Keratinocyte (primary cell): ENCODE results near the gene EPRS1. TPM values are rescaled to one million over a fixed set of nuclear protein-coding genes. Genes with fewer than 3 reads are reported as not detected.

Source experiments
- DNase-seq: peaks from one replicate; pipeline ENCODE4 v3.0.0-alpha.2; 2011; ENCODE audit warnings: low read depth, missing footprints, low spot score
- FAIRE-seq: peaks from 2 replicates; lab custom pipeline; 2011; peaks lifted over from hg19 to GRCh38; lab: Jason Lieb, UNC
- H2AFZ ChIP-seq: 2 replicates; pipeline ENCODE4 v1.6.0; 2012; ENCODE audit warnings: low read length, control low read depth, inconsistent platforms; ENCODE audit not compliant: control insufficient read depth
- H3K27ac ChIP-seq: 2 replicates; pipeline ENCODE4 v1.5.1; 2011; ENCODE audit warnings: low read length; ENCODE audit not compliant: control insufficient read depth, insufficient read depth
- H3K27me3 ChIP-seq: 3 replicates; pipeline ENCODE4 v1.6.0; 2011; ENCODE audit warnings: low read length; ENCODE audit not compliant: control insufficient read depth, insufficient read depth; ENCODE audit errors: extremely low read depth
- H3K36me3 ChIP-seq, 2 experiments: 2 replicates in 1 of 2; 3 replicates in 1 of 2; pipeline ENCODE4 v1.5.1; 2011; ENCODE audit warnings: low read length in 2 of 2, mild to moderate bottlenecking in 1 of 2; ENCODE audit not compliant: control insufficient read depth in 2 of 2, insufficient read depth in 2 of 2; ENCODE audit errors: extremely low read depth in 1 of 2
- H3K4me1 ChIP-seq: 3 replicates; pipeline ENCODE4 v1.5.1; 2011; ENCODE audit warnings: low read length; ENCODE audit not compliant: control insufficient read depth, insufficient read depth; ENCODE audit errors: extremely low read depth
- H3K4me2 ChIP-seq: 3 replicates; pipeline ENCODE4 v1.6.0; 2011; ENCODE audit warnings: low read depth, low read length; ENCODE audit not compliant: control insufficient read depth, insufficient read depth; ENCODE audit errors: extremely low read depth
- H3K4me3 ChIP-seq, 3 experiments: fragments of 200-600 bp in 1 of 3; sonication (generic) in 1 of 3; 2 replicates in 2 of 3; 3 replicates in 1 of 3; pipeline ENCODE4 v1.5.1; 2011 to 2016; ENCODE audit warnings: low read length in 3 of 3, mild to moderate bottlenecking in 3 of 3, control low read depth in 2 of 3, inconsistent platforms in 1 of 3, low read depth in 1 of 3, mixed read lengths in 1 of 3, mixed run types in 1 of 3, moderate library complexity in 1 of 3; ENCODE audit not compliant: control insufficient read depth in 2 of 3, insufficient read depth in 2 of 3; ENCODE audit errors: extremely low read depth in 1 of 3
- H3K79me2 ChIP-seq: 2 replicates; pipeline ENCODE4 v1.6.0; 2012; ENCODE audit warnings: low read length; ENCODE audit not compliant: control insufficient read depth, insufficient read depth
- H3K9ac ChIP-seq: 3 replicates; pipeline ENCODE4 v1.6.0; 2011; ENCODE audit warnings: low read length; ENCODE audit not compliant: control insufficient read depth, insufficient read depth; ENCODE audit errors: extremely low read depth
- H3K9me1 ChIP-seq: 3 replicates; pipeline ENCODE4 v1.6.0; 2011; ENCODE audit warnings: low read length; ENCODE audit not compliant: control insufficient read depth, insufficient read depth; ENCODE audit errors: extremely low read depth
- H3K9me3 ChIP-seq: 2 replicates; pipeline ENCODE4 v1.5.1; 2012; ENCODE audit warnings: low read depth, low read length; ENCODE audit not compliant: control insufficient read depth
- H4K20me1 ChIP-seq: 3 replicates; pipeline ENCODE4 v1.6.0; 2011; ENCODE audit warnings: low read length; ENCODE audit not compliant: control insufficient read depth, insufficient read depth; ENCODE audit errors: extremely low read depth
- EZH2 ChIP-seq: IDR thresholded peaks from one replicate; pipeline ENCODE4 v1.6.1; 2012; ENCODE audit warnings: inconsistent platforms, mild to moderate bottlenecking, low read length, moderate library complexity
- dilution Hi-C: fragments of 300-500 bp; cut with MboI; formaldehyde crosslinking; loops from one replicate; pipeline ENCODE4 v1.7.0; 2020; ENCODE audit warnings: low sequenced_read_pairs; ENCODE audit not compliant: extremely low pct_ligation_motif_present
- polyA plus RNA-seq, 5 experiments: library from polyadenylated mRNA; depleted of rRNA in 3 of 5; stranded (reverse) in 3 of 5; stranded (forward) in 1 of 5; unstranded in 1 of 5; fragments of >200 nt; gene quantifications; 1 replicate in 1 of 5; 2 replicates in 3 of 5; 3 replicates in 1 of 5; pipeline versions ENCODE4 v1.2.1 to v1.2.3, GENCODE V29; 2011 to 2012; ENCODE audit warnings: missing spikeins in 2 of 5, low read depth in 1 of 5, low replicate concordance in 1 of 5
- TF ChIP-seq, protein P1 (sequence below), 3 experiments: IDR thresholded peaks in 1 of 3; conservative IDR thresholded peaks in 1 of 3; optimal IDR thresholded peaks in 1 of 3; 2 replicates in 2 of 3; 3 replicates in 1 of 3; pipeline versions ENCODE3 to v1.5.1; 2011; ENCODE audit warnings: low read length in 3 of 3, mild to moderate bottlenecking in 3 of 3, moderate library complexity in 2 of 3, control low read depth in 1 of 3, inconsistent platforms in 1 of 3; ENCODE audit not compliant: insufficient read depth in 2 of 3; ENCODE audit errors: extremely low read depth in 1 of 3

EPRS1 gene
- polyA plus RNA-seq, 1 donor (not counting 4 experiments of a cell fraction or from before 2014, with no cell fraction given), result 96.3 TPM

DNA sequence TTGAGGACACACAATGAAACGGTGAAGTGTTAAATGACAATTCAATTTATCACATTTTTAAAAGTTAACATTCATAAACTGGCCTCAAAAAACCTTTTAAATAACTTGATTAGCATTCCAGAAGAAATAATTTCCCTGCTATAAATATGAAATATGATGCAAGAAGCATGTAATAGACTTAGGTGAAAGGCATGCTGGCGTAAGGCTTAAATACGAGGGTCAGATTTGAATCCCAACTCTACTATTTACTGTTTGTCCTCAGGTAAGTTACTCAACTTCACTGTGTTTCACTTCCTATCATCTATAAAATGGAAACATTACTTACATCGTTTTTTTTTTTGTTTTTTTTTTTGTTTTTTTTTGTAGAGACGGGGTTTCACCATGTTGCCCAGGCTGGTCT lies 40.8 kb downstream of the EPRS1 start:
- no peak overlapping the region for H3K9ac ChIP-seq
- no peak overlapping the region for H2AFZ ChIP-seq
- H3K9me1 ChIP-seq, result no peaks in the 10 kb centered on the region
- FAIRE-seq (no peak), DNase-seq (no peak)
- no peaks in the 10 kb centered on the region for H3K27me3 ChIP-seq
- H3K4me2 ChIP-seq, result no peak overlapping the region
- no peak overlapping the region for H3K4me3 ChIP-seq
- peaks cover 8 to 9% of the 10 kb centered on the region in 2 experiments for H3K36me3 ChIP-seq
- no peak overlapping the region for H3K27ac ChIP-seq
- H3K79me2 ChIP-seq, result no peaks in the 10 kb centered on the region
- H3K9me3 ChIP-seq, result no peaks in the 10 kb centered on the region
- TF ChIP-seq, protein P1, sequence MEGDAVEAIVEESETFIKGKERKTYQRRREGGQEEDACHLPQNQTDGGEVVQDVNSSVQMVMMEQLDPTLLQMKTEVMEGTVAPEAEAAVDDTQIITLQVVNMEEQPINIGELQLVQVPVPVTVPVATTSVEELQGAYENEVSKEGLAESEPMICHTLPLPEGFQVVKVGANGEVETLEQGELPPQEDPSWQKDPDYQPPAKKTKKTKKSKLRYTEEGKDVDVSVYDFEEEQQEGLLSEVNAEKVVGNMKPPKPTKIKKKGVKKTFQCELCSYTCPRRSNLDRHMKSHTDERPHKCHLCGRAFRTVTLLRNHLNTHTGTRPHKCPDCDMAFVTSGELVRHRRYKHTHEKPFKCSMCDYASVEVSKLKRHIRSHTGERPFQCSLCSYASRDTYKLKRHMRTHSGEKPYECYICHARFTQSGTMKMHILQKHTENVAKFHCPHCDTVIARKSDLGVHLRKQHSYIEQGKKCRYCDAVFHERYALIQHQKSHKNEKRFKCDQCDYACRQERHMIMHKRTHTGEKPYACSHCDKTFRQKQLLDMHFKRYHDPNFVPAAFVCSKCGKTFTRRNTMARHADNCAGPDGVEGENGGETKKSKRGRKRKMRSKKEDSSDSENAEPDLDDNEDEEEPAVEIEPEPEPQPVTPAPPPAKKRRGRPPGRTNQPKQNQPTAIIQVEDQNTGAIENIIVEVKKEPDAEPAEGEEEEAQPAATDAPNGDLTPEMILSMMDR (optimal IDR thresholded peaks at IDR 0.05 in 1 of 3, IDR thresholded peaks at IDR 0.05 in 1 of 3, conservative IDR thresholded peaks at IDR 0.05 in 1 of 3; ENCODE audit: extremely low read depth in 1 of 3, insufficient read depth in 2 of 3, low read length in 3 of 3), result no peak
- TF ChIP-seq EZH2, result no peak
- dilution Hi-C loops, result no loop called here
- no peaks in the 10 kb centered on the region for H3K4me1 ChIP-seq
- H4K20me1 ChIP-seq, result no peaks in the 10 kb centered on the region

DNA sequence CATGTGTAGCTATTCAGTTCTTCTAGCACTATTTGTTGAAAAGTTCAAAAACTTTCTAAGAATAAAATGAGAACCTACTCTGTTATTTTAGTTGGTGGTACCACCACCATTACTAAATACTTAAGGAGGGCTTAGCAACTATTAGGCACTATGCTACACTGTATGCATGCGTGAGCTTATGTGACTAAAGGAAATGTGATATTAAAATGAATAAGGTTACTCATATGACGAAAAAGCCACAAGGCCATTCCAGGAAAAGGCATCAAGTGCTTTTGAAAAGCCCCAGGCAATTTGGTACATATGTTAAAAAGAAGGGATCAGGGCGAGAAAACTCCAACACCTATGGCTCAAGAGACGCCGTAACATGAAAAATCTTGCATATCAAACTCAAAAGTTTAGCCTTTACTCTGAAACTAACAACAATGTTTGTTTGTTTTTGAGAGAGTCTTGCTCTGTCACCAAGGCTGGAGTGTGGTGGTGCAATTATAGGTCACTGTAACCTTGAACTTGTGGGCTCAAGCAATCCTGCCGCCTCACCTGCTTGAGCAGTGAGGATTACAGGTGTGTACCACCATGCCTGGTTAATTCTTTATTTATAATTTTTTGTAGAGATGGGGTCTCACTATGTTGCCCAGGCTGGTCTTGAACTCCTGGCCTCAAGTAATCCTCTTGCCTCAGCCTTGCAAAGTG lies 42.5 kb downstream of the EPRS1 start:
- Histone ChIP-seq H3K4me2 (no peak overlapping the region), H3K4me3 (no peak overlapping the region), H3K27me3 (no peaks in the 10 kb centered on the region), H3K9me3 (no peaks in the 10 kb centered on the region), H3K9ac (no peak overlapping the region), H3K27ac (no peak overlapping the region), H3K79me2 (no peaks in the 10 kb centered on the region), H2AFZ (no peak overlapping the region), H3K9me1 (no peaks in the 10 kb centered on the region), H3K4me1 (no peaks in the 10 kb centered on the region), H4K20me1 (no peaks in the 10 kb centered on the region), H3K36me3 (peaks cover 5 to 8% of the 10 kb centered on the region in 2 experiments)
- TF ChIP-seq, protein P1 (optimal IDR thresholded peaks at IDR 0.05 in 1 of 3, IDR thresholded peaks at IDR 0.05 in 1 of 3, conservative IDR thresholded peaks at IDR 0.05 in 1 of 3; ENCODE audit: extremely low read depth in 1 of 3, insufficient read depth in 2 of 3, low read length in 3 of 3), result no peak
- no peak for TF ChIP-seq EZH2
- dilution Hi-C loops, result no loop called here
- no peak for FAIRE-seq
- no peak for DNase-seq
